HepG2 (cell line): Measurements from ENCODE around the gene CLEC16A. TPM values are rescaled to one million over a fixed set of nuclear protein-coding genes. Genes with fewer than 3 reads are reported as not detected.

Experiments
- CENPX ChIP-seq: sonication (generic); formaldehyde crosslinking; IDR thresholded peaks from 2 replicates; pipeline ENCODE4 v1.9.0; 2021; ENCODE audit warnings: mild to moderate bottlenecking, missing genetic modification reagents, moderate library complexity
- IKZF4 ChIP-seq: sonication (generic); formaldehyde crosslinking; IDR thresholded peaks from 2 replicates; pipeline ENCODE4 v1.5.1; 2020; ENCODE audit warnings: borderline replicate concordance, mild to moderate bottlenecking, low read depth, missing genetic modification reagents; ENCODE audit errors: not compliant biosample characterization
- PHF5A ChIP-seq: IDR thresholded peaks from one replicate; pipeline ENCODE4 v1.6.1; 2018; ENCODE audit warnings: low read depth, missing genetic modification reagents; ENCODE audit not compliant: unreplicated experiment
- RAD21 ChIP-seq: fragments of 450-650 bp; formaldehyde crosslinking; IDR thresholded peaks from 2 replicates; pipeline ENCODE4 v1.5.0; 2020; ENCODE audit warnings: mild to moderate bottlenecking
- REXO4 ChIP-seq: sonication (generic); formaldehyde crosslinking; IDR thresholded peaks from 2 replicates; pipeline ENCODE4 v1.8.0; 2022; ENCODE audit warnings: missing genetic modification reagents, mild to moderate bottlenecking, borderline replicate concordance
- SAFB2 ChIP-seq: sonication (generic); formaldehyde crosslinking; IDR thresholded peaks from 2 replicates; pipeline ENCODE4 v1.5.1; 2020; ENCODE audit warnings: missing genetic modification reagents, low read depth, mild to moderate bottlenecking, borderline replicate concordance
- SAP130 ChIP-seq: IDR thresholded peaks from 2 replicates; pipeline ENCODE4 v1.6.1; 2016; ENCODE audit warnings: low read depth
- SYNCRIP ChIP-seq: fragments of 200-400 bp; formaldehyde crosslinking; IDR thresholded peaks from 2 replicates; pipeline ENCODE4 v1.6.1; 2018; ENCODE audit warnings: mild to moderate bottlenecking, low read depth, low read length; ENCODE audit not compliant: insufficient read depth
- TEAD3 ChIP-seq: optimal IDR thresholded peaks from 2 replicates; pipeline ENCODE3; 2016; ENCODE audit warnings: borderline replicate concordance
- THAP8 ChIP-seq: sonication (generic); formaldehyde crosslinking; IDR thresholded peaks from 2 replicates; pipeline ENCODE4 v1.5.1; 2020; ENCODE audit warnings: missing genetic modification reagents, mild to moderate bottlenecking, borderline replicate concordance
- TP53 ChIP-seq: sonication (generic); formaldehyde crosslinking; conservative IDR thresholded peaks from 2 replicates; pipeline ENCODE4 v1.4.0; 2020; ENCODE audit warnings: missing genetic modification reagents
- ZBTB10 ChIP-seq: sonication (generic); formaldehyde crosslinking; IDR thresholded peaks from 2 replicates; pipeline ENCODE4 v1.4.0; 2020; ENCODE audit warnings: missing genetic modification reagents, borderline replicate concordance
- ZNF605 ChIP-seq: sonication (generic); formaldehyde crosslinking; IDR thresholded peaks from 2 replicates; pipeline ENCODE4 v1.8.0; 2022; ENCODE audit warnings: mild to moderate bottlenecking, missing genetic modification reagents
- ZNF773 ChIP-seq: sonication (generic); formaldehyde crosslinking; IDR thresholded peaks from 2 replicates; pipeline ENCODE4 v1.4.0; 2020; ENCODE audit warnings: missing genetic modification reagents, borderline replicate concordance
- polyA plus RNA-seq, 8 experiments: library from polyadenylated mRNA; depleted of rRNA in 3 of 8; stranded (reverse) in 7 of 8; unstranded in 1 of 8; fragments of >200 nt; fragmentation: Illumina TruSeq in 4 of 8; extraction: Trizol in 4 of 8; gene quantifications; 2 replicates each; pipeline versions ENCODE4 v1.2.1 to v1.2.3, GENCODE V29; 2011 to 2016; ENCODE audit warnings: low read depth in 4 of 8, missing spikeins in 1 of 8, mixed read lengths in 1 of 8; ENCODE audit not compliant: insufficient read depth in 1 of 8
- total RNA-seq, 5 experiments: library from RNA; depleted of rRNA; stranded (reverse); fragments of >200 nt; fragmentation: Illumina TruSeq; extraction: Trizol; gene quantifications; 2 replicates each; pipeline ENCODE4 v1.2.3, GENCODE V29; 2016; ENCODE audit warnings: low read depth in 1 of 5
- TF ChIP-seq, protein P1 (sequence below): sonication (generic); formaldehyde crosslinking; IDR thresholded peaks from 2 replicates; pipeline ENCODE4 v1.5.0; 2020; ENCODE audit warnings: mild to moderate bottlenecking, missing genetic modification reagents
- TF ChIP-seq, protein P2 (sequence below): sonication (generic); formaldehyde crosslinking; IDR thresholded peaks from 2 replicates; pipeline ENCODE4 v1.4.0; 2020; ENCODE audit warnings: missing genetic modification reagents

Gene CLEC16A
- total and polyA plus RNA-seq, 2 of the 13 experiments (the other 11 are each of a cell fraction or from before 2014, with no cell fraction given), result 8.5 to 10.3 TPM

DNA sequence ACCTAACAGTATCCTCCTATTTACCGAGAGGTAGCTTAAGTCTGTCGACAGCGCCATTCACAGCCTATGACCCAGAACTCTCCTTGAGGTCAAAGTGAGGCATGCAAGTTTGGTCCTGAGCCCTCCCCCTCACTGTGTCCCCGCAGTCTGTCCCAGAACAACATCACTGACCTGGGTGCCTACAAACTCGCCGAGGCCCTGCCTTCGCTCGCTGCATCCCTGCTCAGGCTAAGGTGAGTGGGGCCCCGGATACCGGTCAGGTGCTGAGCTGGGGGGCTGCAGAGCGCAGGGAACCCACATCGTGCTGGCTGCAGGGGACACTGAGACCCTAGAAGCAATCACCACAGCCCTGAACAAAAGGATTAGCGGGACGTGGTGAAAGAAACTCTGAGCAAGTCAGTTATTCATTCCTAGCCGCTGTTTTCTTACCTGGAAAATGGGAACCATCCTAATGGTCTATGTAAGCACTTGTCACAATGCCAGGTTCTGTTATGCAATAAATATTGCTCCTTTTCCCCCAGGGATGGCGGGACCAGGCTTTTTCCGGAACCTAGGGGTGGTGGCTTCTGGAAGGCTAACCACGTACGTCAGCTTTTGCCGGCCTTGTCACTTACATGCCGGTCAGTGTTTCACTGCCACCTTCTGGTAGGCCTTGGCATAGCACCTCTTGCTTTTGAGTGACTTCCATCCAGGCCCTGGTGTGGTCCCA lies 25.9 kb upstream of the CLEC16A start (continued):
- TF ChIP-seq ZBTB10 (no peak), SAP130 (CRISPR knock-in tag) (peak; percentile 82), REXO4 (CRISPR knock-in tag) (no peak), RAD21 (CRISPR knock-in tag) (peak; percentile 94), IKZF4 (CRISPR knock-in tag) (no peak), THAP8 (0 out of 2 replicates have a peak, but pooled peaks have one; percentile 49), CENPX (CRISPR knock-in tag) (no peak), TP53 (no peak), TEAD3 (peak; percentile 90), SYNCRIP (no peak), ZNF605 (CRISPR knock-in tag) (peak; percentile 68; the same call in 1 of the 2 replicates), SAFB2 (CRISPR knock-in tag) (no peak), PHF5A (no peak), ZNF773 (CRISPR knock-in tag) (no peak)
- TF ChIP-seq, protein P1, sequence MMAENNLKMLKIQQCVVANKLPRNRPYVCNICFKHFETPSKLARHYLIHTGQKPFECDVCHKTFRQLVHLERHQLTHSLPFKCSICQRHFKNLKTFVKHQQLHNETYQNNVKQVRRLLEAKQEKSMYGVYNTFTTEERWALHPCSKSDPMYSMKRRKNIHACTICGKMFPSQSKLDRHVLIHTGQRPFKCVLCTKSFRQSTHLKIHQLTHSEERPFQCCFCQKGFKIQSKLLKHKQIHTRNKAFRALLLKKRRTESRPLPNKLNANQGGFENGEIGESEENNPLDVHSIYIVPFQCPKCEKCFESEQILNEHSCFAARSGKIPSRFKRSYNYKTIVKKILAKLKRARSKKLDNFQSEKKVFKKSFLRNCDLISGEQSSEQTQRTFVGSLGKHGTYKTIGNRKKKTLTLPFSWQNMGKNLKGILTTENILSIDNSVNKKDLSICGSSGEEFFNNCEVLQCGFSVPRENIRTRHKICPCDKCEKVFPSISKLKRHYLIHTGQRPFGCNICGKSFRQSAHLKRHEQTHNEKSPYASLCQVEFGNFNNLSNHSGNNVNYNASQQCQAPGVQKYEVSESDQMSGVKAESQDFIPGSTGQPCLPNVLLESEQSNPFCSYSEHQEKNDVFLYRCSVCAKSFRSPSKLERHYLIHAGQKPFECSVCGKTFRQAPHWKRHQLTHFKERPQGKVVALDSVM, result 0 out of 2 replicates have a peak, but pooled peaks have one; percentile 19
- TF ChIP-seq, protein P2, sequence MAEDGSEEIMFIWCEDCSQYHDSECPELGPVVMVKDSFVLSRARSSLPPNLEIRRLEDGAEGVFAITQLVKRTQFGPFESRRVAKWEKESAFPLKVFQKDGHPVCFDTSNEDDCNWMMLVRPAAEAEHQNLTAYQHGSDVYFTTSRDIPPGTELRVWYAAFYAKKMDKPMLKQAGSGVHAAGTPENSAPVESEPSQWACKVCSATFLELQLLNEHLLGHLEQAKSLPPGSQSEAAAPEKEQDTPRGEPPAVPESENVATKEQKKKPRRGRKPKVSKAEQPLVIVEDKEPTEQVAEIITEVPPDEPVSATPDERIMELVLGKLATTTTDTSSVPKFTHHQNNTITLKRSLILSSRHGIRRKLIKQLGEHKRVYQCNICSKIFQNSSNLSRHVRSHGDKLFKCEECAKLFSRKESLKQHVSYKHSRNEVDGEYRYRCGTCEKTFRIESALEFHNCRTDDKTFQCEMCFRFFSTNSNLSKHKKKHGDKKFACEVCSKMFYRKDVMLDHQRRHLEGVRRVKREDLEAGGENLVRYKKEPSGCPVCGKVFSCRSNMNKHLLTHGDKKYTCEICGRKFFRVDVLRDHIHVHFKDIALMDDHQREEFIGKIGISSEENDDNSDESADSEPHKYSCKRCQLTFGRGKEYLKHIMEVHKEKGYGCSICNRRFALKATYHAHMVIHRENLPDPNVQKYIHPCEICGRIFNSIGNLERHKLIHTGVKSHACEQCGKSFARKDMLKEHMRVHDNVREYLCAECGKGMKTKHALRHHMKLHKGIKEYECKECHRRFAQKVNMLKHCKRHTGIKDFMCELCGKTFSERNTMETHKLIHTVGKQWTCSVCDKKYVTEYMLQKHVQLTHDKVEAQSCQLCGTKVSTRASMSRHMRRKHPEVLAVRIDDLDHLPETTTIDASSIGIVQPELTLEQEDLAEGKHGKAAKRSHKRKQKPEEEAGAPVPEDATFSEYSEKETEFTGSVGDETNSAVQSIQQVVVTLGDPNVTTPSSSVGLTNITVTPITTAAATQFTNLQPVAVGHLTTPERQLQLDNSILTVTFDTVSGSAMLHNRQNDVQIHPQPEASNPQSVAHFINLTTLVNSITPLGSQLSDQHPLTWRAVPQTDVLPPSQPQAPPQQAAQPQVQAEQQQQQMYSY, result no peak
